HepG2 (cell line): ENCODE data around the gene CHKA. TPM values are rescaled to one million over a fixed set of nuclear protein-coding genes. Genes with fewer than 3 reads are reported as not detected.
A peak's percentile ranks its signal among the peaks of the same experiment; 100 is the strongest.

ENCODE experiments used
- ATAC-seq: fragments of 200-7000 bp; cut with Tn5 transposase; 3 replicates; pipeline ENCODE4 v1.9.1; 2020; ENCODE audit warnings: mild to moderate bottlenecking, moderate library complexity
- BruUV-seq: library from RNA; stranded (reverse); fragments of 400-500 nt; replicated peaks from 2 replicates; lab custom pipeline; 2021; lab: Mats Ljungman, UMichigan
- CTCF ChIA-PET: fragments of 300-600 bp; formaldehyde crosslinking; extraction: SDS; loops from one replicate; lab custom pipeline; 2021; ENCODE audit warnings: low total read pairs, inconsistent platforms, low intra/inter-chr PET ratio; lab: Yijun Ruan, JAX
- POLR2A ChIA-PET: fragments of 350-600 bp; sonication (Branson Sonifier 250); formaldehyde crosslinking; loops from one replicate; lab custom pipeline; 2020; ENCODE audit warnings: antibody characterized with exemption, inconsistent platforms; lab: Yijun Ruan, JAX
- DNase-seq: peaks from one replicate; pipeline ENCODE4 v3.0.0-alpha.2; 2015; ENCODE audit warnings: low spot score
- FAIRE-seq: peaks from 3 replicates; lab custom pipeline; 2011; peaks lifted over from hg19 to GRCh38; lab: Jason Lieb, UNC
- H2AFZ ChIP-seq: one replicate; pipeline ENCODE4 v1.6.1; 2011; ENCODE audit warnings: low read length, inconsistent platforms
- H3K27ac ChIP-seq: fragments of 300-600 bp; 3 replicates; pipeline ENCODE4 v1.8.0; 2011; ENCODE audit warnings: mixed run types, mild to moderate bottlenecking, mixed read lengths, low read length, inconsistent platforms; ENCODE audit not compliant: insufficient read depth; ENCODE audit errors: extremely low read length
- H3K27me3 ChIP-seq, 2 experiments: fragments of 200-600 bp in 1 of 2; 2 replicates in 1 of 2; 3 replicates in 1 of 2; pipeline versions ENCODE4 v1.6.0 to v1.8.0; 2011; ENCODE audit warnings: low read length in 2 of 2, mild to moderate bottlenecking in 2 of 2, moderate library complexity in 2 of 2, inconsistent platforms in 1 of 2; ENCODE audit not compliant: insufficient read depth in 2 of 2, control insufficient read depth in 1 of 2
- H3K36me3 ChIP-seq, 2 experiments: fragments of 200-600 bp in 1 of 2; replicated peaks in 1 of 2; 2 replicates in 1 of 2; 3 replicates in 1 of 2; pipeline versions ENCODE4 v1.5.1 to v1.8.0; 2011; ENCODE audit warnings: low read length in 2 of 2, inconsistent platforms in 1 of 2; ENCODE audit not compliant: insufficient read depth in 2 of 2, control insufficient read depth in 1 of 2
- H3K4me1 ChIP-seq: 2 replicates; pipeline ENCODE4 v1.5.1; 2012; ENCODE audit warnings: low read length, inconsistent platforms; ENCODE audit not compliant: insufficient read depth
- H3K4me2 ChIP-seq: 2 replicates; pipeline ENCODE4 v1.6.0; 2011; ENCODE audit warnings: low read depth, low read length, inconsistent platforms
- H3K4me3 ChIP-seq, 3 experiments: fragments of 200-600 bp in 1 of 3; sonication (generic), shearing (Covaris generic) in 1 of 3; replicated peaks in 1 of 3; 2 replicates each; pipeline ENCODE4 v1.5.1; 2011 to 2016; ENCODE audit warnings: low read length in 3 of 3, inconsistent platforms in 2 of 3, low read depth in 2 of 3, mild to moderate bottlenecking in 2 of 3, control low read depth in 1 of 3, mixed read lengths in 1 of 3; ENCODE audit not compliant: insufficient read depth in 1 of 3
- H3K79me2 ChIP-seq: one replicate; pipeline ENCODE4 v1.6.1; 2011; ENCODE audit warnings: low read length, inconsistent platforms; ENCODE audit not compliant: insufficient read depth
- H3K9ac ChIP-seq: 2 replicates; pipeline ENCODE4 v1.6.0; 2011; ENCODE audit warnings: mild to moderate bottlenecking, low read depth, low read length, inconsistent platforms; ENCODE audit not compliant: insufficient read depth
- H3K9me3 ChIP-seq: 2 replicates; pipeline ENCODE4 v1.5.1; 2012; ENCODE audit warnings: mild to moderate bottlenecking, low read length
- H4K20me1 ChIP-seq: 2 replicates; pipeline ENCODE4 v1.6.0; 2011; ENCODE audit warnings: inconsistent platforms, mild to moderate bottlenecking, low read length, moderate library complexity; ENCODE audit not compliant: insufficient read depth
- ATF2 ChIP-seq: sonication (generic); formaldehyde crosslinking; IDR thresholded peaks from 2 replicates; pipeline ENCODE4 v1.4.0; 2020; ENCODE audit warnings: missing genetic modification reagents
- DMTF1 ChIP-seq: sonication (generic); formaldehyde crosslinking; IDR thresholded peaks from 2 replicates; pipeline ENCODE4 v1.4.0; 2020; ENCODE audit warnings: mild to moderate bottlenecking, missing genetic modification reagents
- JDP2 ChIP-seq: sonication (generic); formaldehyde crosslinking; IDR thresholded peaks from 2 replicates; pipeline ENCODE4 v1.8.1; 2022; ENCODE audit warnings: missing genetic modification reagents, borderline replicate concordance
- MIER3 ChIP-seq: IDR thresholded peaks from 2 replicates; pipeline ENCODE4 v1.6.1; 2016; ENCODE audit warnings: missing compliant biosample characterization, borderline replicate concordance
- ZNF224 ChIP-seq: sonication (generic); formaldehyde crosslinking; IDR thresholded peaks from 2 replicates; pipeline ENCODE4 v1.5.0; 2020; ENCODE audit warnings: mild to moderate bottlenecking, missing genetic modification reagents
- ZNF292 ChIP-seq: sonication (generic); formaldehyde crosslinking; IDR thresholded peaks from 2 replicates; pipeline ENCODE4 v1.8.1; 2022; ENCODE audit warnings: mild to moderate bottlenecking, low read depth, missing genetic modification reagents, borderline replicate concordance
- ZNF383 ChIP-seq: sonication (generic); formaldehyde crosslinking; IDR thresholded peaks from 2 replicates; pipeline ENCODE4 v1.4.0; 2020; ENCODE audit warnings: missing genetic modification reagents, mild to moderate bottlenecking, borderline replicate concordance
- ZNF652 ChIP-seq: IDR thresholded peaks from 2 replicates; pipeline ENCODE4 v1.6.1; 2016; ENCODE audit warnings: low read depth, borderline replicate concordance
- ZNF687 ChIP-seq: sonication (generic); formaldehyde crosslinking; IDR thresholded peaks from 2 replicates; pipeline ENCODE4 v1.5.1; 2020; ENCODE audit warnings: mild to moderate bottlenecking, missing genetic modification reagents, moderate library complexity
- ZSCAN25 ChIP-seq: sonication (generic); formaldehyde crosslinking; IDR thresholded peaks from 2 replicates; pipeline ENCODE4 v1.8.0; 2022; ENCODE audit warnings: mild to moderate bottlenecking, missing genetic modification reagents
- WGBS: methylation state at CpG from one replicate; pipeline ENCODE4 v1.1.6; 2017; ENCODE audit warnings: low lambda C conversion rate; 5-methylcytosine and 5-hydroxymethylcytosine counted together
- in situ Hi-C: cut with HindIII; loops from 2 replicates; pipeline ENCODE4 v1.10.0; 2017; ENCODE audit warnings: low pct_unique_long_range_greater_than_20kb; ENCODE audit not compliant: extremely low pct_ligation_motif_present
- intact Hi-C: fragments of 100-400 bp; cut with micrococcal nuclease; formaldehyde crosslinking; loops from one replicate; pipeline ENCODE4 v1.10.0; 2022; ENCODE audit not compliant: unreplicated experiment
- polyA plus RNA-seq, 8 experiments: library from polyadenylated mRNA; depleted of rRNA in 3 of 8; stranded (reverse) in 7 of 8; unstranded in 1 of 8; fragments of >200 nt; fragmentation: Illumina TruSeq in 4 of 8; extraction: Trizol in 4 of 8; gene quantifications; 2 replicates each; pipeline versions ENCODE4 v1.2.1 to v1.2.3, GENCODE V29; 2011 to 2016; ENCODE audit warnings: low read depth in 4 of 8, missing spikeins in 1 of 8, mixed read lengths in 1 of 8; ENCODE audit not compliant: insufficient read depth in 1 of 8
- total RNA-seq, 5 experiments: library from RNA; depleted of rRNA; stranded (reverse); fragments of >200 nt; fragmentation: Illumina TruSeq; extraction: Trizol; gene quantifications; 2 replicates each; pipeline ENCODE4 v1.2.3, GENCODE V29; 2016; ENCODE audit warnings: low read depth in 1 of 5
- TF ChIP-seq, protein P1 (sequence below): sonication (generic); formaldehyde crosslinking; IDR thresholded peaks from 2 replicates; pipeline ENCODE4 v1.5.0; 2020; ENCODE audit warnings: missing genetic modification reagents
- TF ChIP-seq, protein P2 (sequence below): sonication (generic); formaldehyde crosslinking; IDR thresholded peaks from 2 replicates; pipeline ENCODE4 v1.4.0; 2020; ENCODE audit warnings: mild to moderate bottlenecking, missing genetic modification reagents

CHKA gene
- total and polyA plus RNA-seq, 2 of the 13 experiments (the other 11 are each of a cell fraction or from before 2014, with no cell fraction given): 71.6 to 92.7 TPM

DNA sequence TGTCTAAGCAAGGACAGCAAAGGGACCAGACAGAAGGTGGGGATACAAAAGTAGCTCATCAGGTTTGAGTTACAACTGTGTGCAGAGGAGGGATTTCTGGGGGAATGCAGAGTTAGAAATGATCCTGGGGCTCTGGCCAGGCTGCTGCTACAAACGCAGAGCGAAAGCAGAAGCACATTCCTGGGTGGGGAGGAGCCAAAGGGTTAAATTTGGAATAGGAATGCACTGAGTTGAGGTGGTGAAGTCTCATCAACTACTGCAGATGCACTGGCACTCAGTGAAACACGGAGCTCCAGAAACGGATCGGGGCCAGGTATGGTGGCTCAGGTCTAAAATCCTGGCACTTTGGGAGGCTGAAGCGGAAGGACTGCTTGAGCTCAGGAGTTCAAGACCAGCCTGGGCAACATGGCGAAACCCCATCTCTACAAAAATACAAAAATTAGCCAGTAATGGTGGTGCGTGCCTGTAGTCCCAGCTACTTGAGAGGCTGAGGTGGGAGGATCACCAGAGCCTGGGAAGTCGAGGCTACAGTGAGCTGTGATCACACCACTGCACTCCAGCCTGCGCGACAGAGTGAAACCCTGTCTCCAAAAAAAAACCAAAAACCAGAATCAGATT is 3.2 kb downstream of the CHKA start:
- Histone ChIP-seq H3K79me2 (peaks cover 88% of the 10 kb centered on the region), H3K9ac (peak overlapping the region; percentile 85), H3K9me3 (no peaks in the 10 kb centered on the region), H3K4me1 (peaks cover 61% of the 10 kb centered on the region), H3K4me2 (peak overlapping the region; percentile 82), H3K27me3 (no peaks in the 10 kb centered on the region; a peak in 1 of 5 replicates), H3K36me3 (peaks cover 9 to 37% of the 10 kb centered on the region in 2 experiments; a peak in 4 of 5 replicates), H3K27ac (peak overlapping the region; percentile 83), H4K20me1 (peaks cover 69% of the 10 kb centered on the region), H3K4me3 (peak overlapping the region; percentile 74 to 93 (median 91)), H2AFZ (no peak overlapping the region)
- no TSS peak for BruUV-seq
- peak; percentile 60 for DNase-seq
- ChIA-PET POLR2A (interaction anchor here (1.6 to 7.3 kb wide), 8 partner anchors 10 to 80 kb away, joined by 4 to 98 read pairs (median 12); partner anchors contain the start of gene TCIRG1), CTCF (no interaction called here)
- 22% methylated on average over 11 of the region's 11 CpGs for WGBS
- in situ Hi-C loops (no loop called here), intact Hi-C loops (no loop called here)
- no peak for ATAC-seq
- peak; percentile 60 for FAIRE-seq
- peak; percentile 32; the same call in 1 of the 2 replicates for TF ChIP-seq ZNF687 (CRISPR knock-in tag)
- 0 out of 2 replicates have a peak, but pooled peaks have one; percentile 15 for TF ChIP-seq ZSCAN25 (CRISPR knock-in tag)
- TF ChIP-seq JDP2 (CRISPR knock-in tag): no peak
- no peak for TF ChIP-seq ATF2 (CRISPR knock-in tag)
- TF ChIP-seq, protein P1, sequence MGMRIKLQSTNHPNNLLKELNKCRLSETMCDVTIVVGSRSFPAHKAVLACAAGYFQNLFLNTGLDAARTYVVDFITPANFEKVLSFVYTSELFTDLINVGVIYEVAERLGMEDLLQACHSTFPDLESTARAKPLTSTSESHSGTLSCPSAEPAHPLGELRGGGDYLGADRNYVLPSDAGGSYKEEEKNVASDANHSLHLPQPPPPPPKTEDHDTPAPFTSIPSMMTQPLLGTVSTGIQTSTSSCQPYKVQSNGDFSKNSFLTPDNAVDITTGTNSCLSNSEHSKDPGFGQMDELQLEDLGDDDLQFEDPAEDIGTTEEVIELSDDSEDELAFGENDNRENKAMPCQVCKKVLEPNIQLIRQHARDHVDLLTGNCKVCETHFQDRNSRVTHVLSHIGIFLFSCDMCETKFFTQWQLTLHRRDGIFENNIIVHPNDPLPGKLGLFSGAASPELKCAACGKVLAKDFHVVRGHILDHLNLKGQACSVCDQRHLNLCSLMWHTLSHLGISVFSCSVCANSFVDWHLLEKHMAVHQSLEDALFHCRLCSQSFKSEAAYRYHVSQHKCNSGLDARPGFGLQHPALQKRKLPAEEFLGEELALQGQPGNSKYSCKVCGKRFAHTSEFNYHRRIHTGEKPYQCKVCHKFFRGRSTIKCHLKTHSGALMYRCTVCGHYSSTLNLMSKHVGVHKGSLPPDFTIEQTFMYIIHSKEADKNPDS (CRISPR knock-in tag): no peak
- peak; percentile 96 for TF ChIP-seq ZNF652 (CRISPR knock-in tag)
- TF ChIP-seq, protein P2, sequence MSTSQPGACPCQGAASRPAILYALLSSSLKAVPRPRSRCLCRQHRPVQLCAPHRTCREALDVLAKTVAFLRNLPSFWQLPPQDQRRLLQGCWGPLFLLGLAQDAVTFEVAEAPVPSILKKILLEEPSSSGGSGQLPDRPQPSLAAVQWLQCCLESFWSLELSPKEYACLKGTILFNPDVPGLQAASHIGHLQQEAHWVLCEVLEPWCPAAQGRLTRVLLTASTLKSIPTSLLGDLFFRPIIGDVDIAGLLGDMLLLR: no peak
- TF ChIP-seq ZNF292 (CRISPR knock-in tag): no peak
- no peak for TF ChIP-seq MIER3 (CRISPR knock-in tag)
- no peak for TF ChIP-seq ZNF383 (CRISPR knock-in tag)
- no peak for TF ChIP-seq DMTF1 (CRISPR knock-in tag)
- no peak for TF ChIP-seq ZNF224 (CRISPR knock-in tag)
